Nephron (organoid): ENCODE data around the gene ZNF491.
A peak's percentile ranks its signal among the peaks of the same experiment; 100 is the strongest.
"Not testable (repeated sequence)": the region's sequence is repeated elsewhere in the genome, so short reads cannot be mapped to it uniquely, and the experiment has no call there.

ENCODE experiments used
- H3K27ac Mint-ChIP-seq, 3 experiments: 2 replicates each; pipeline ENCODE4 v1.8.0; 2020; ENCODE audit warnings: mixed read lengths in 3 of 3, mild to moderate bottlenecking in 2 of 3, moderate library complexity in 1 of 3
- H3K27me3 Mint-ChIP-seq: 2 replicates; pipeline ENCODE4 v1.8.0; 2021; ENCODE audit warnings: low read depth, mild to moderate bottlenecking, moderate library complexity, mixed read lengths
- H3K36me3 Mint-ChIP-seq: 2 replicates; pipeline ENCODE4 v1.8.0; 2020; ENCODE audit warnings: low read depth, mixed read lengths
- H3K4me1 Mint-ChIP-seq: 2 replicates; pipeline ENCODE4 v1.8.0; 2020; ENCODE audit warnings: mixed read lengths
- H3K4me3 Mint-ChIP-seq, 3 experiments: 2 replicates each; pipeline ENCODE4 v1.8.0; 2020; ENCODE audit warnings: mild to moderate bottlenecking in 3 of 3, mixed read lengths in 3 of 3, moderate library complexity in 2 of 3
- H3K9me3 Mint-ChIP-seq: 2 replicates; pipeline ENCODE4 v1.8.0; 2020; ENCODE audit warnings: mixed read lengths
- CTCF ChIP-seq, 3 experiments: fragments of 200-600 bp; sonication (generic); IDR thresholded peaks; one replicate each; pipeline ENCODE4 v1.5.0; 2021; ENCODE audit warnings: antibody characterized with exemption in 3 of 3; ENCODE audit not compliant: unreplicated experiment in 3 of 3

Gene ZNF491

GRCh38 chr19:11769995-11770394 is 28.3 kb upstream of the ZNF491 start:
- H3K27ac Mint-ChIP-seq, result no peak overlapping the region
- peak overlapping the region in 1 of 3 experiments; percentile 47 for H3K4me3 Mint-ChIP-seq
- peaks cover 3% of the 10 kb centered on the region for H3K27me3 Mint-ChIP-seq
- peaks cover 45% of the 10 kb centered on the region for H3K9me3 Mint-ChIP-seq
- peaks cover 7% of the 10 kb centered on the region for H3K4me1 Mint-ChIP-seq
- no peak for TF ChIP-seq CTCF (IDR thresholded peaks at IDR 0.05; ENCODE audit: unreplicated experiment in 3 of 3)
- peaks cover 56% of the 10 kb centered on the region for H3K36me3 Mint-ChIP-seq

GRCh38 chr19:11771520-11771919 is 26.8 kb upstream of the ZNF491 start:
- peaks cover 64% of the 10 kb centered on the region for H3K36me3 Mint-ChIP-seq
- H3K27me3 Mint-ChIP-seq, H3K4me1 Mint-ChIP-seq: not testable (repeated sequence)

GRCh38 chr19:11776669-11777068 is 21.7 kb upstream of the ZNF491 start:
- not testable (repeated sequence) for H3K27me3 Mint-ChIP-seq, H3K27ac Mint-ChIP-seq, H3K4me1 Mint-ChIP-seq, H3K4me3 Mint-ChIP-seq
- peaks cover 68% of the 10 kb centered on the region for H3K9me3 Mint-ChIP-seq
- H3K36me3 Mint-ChIP-seq, result peaks cover 84% of the 10 kb centered on the region

More at GRCh38 chr19:11771520-11771919, 26.8 kb upstream of the ZNF491 start:
- H3K9me3 Mint-ChIP-seq, result peaks cover 54% of the 10 kb centered on the region
- H3K27ac Mint-ChIP-seq, H3K4me3 Mint-ChIP-seq: not testable (repeated sequence)

GRCh38 chr19:11780431-11781020 is 17.8 kb upstream of the ZNF491 start:
- no peaks in the 10 kb centered on the region for H3K4me1 Mint-ChIP-seq

GRCh38 chr19:11781295-11782057 is 16.8 kb upstream of the ZNF491 start:
- Mint-ChIP-seq H3K27ac (no peak overlapping the region), H3K4me1 (no peaks in the 10 kb centered on the region), H3K27me3 (no peaks in the 10 kb centered on the region), H3K36me3 (peaks cover 88% of the 10 kb centered on the region), H3K9me3 (peaks cover 65% of the 10 kb centered on the region), H3K4me3 (no peak overlapping the region)
- no peak for TF ChIP-seq CTCF (IDR thresholded peaks at IDR 0.05; ENCODE audit: unreplicated experiment in 3 of 3)

More at GRCh38 chr19:11780431-11781020, 17.8 kb upstream of the ZNF491 start:
- Mint-ChIP-seq H3K36me3 (peaks cover 92% of the 10 kb centered on the region), H3K27ac (no peak overlapping the region), H3K9me3 (peaks cover 68% of the 10 kb centered on the region), H3K27me3 (no peaks in the 10 kb centered on the region), H3K4me3 (no peak overlapping the region)
- TF ChIP-seq CTCF (IDR thresholded peaks at IDR 0.05; ENCODE audit: unreplicated experiment in 3 of 3), result no peak

GRCh38 chr19:11783767-11784166 is 14.6 kb upstream of the ZNF491 start:
- H3K36me3 Mint-ChIP-seq, result peaks cover 70% of the 10 kb centered on the region

More at GRCh38 chr19:11783767-11784166, 14.6 kb upstream of the ZNF491 start:
- Mint-ChIP-seq H3K9me3 (peaks cover 67% of the 10 kb centered on the region), H3K27ac (no peak overlapping the region), H3K4me1 (no peaks in the 10 kb centered on the region), H3K4me3 (no peak overlapping the region), H3K27me3 (no peaks in the 10 kb centered on the region)
- no peak for TF ChIP-seq CTCF (IDR thresholded peaks at IDR 0.05; ENCODE audit: unreplicated experiment in 3 of 3)
